Measurements from ENCODE around the gene MAML3.

DNA sequence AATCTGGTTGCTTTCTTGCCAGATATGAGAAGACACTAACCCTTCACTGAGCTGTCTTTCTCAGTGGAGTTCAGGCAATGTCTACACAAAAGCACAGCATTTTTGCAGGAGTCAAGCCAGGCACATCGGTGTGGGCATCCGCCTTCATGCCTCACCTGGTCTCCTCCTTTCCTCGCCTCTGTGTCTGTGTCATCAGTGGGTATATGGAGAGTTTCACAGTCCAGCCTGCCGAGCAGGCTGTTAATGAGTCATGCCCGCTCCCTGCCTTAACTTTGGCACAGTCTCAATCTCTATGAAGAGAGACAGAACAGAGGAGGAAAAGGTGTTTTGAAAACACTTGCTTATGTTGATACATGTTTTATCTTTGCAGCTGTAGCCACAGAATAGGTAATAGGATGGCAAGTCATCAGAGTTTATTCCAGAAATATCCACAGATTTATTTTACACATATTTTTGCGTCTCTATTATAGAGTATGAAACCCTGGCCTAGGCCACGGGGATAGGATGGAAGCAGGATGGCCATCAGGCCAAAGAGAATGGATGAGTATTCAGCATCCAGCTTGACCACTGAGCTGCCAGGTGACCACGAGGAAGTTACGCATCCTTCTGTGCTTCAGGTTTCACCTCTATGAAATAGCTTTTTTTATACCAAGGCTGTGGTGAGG, 32.8 kb upstream of the MAML3 start:
- TF ChIP-seq CTCF (IDR thresholded peaks at IDR 0.05; ENCODE audit: insufficient read depth, low read depth, low read length): no peak
- no peak for TF ChIP-seq EZH2 (IDR thresholded peaks at IDR 0.05; ENCODE audit: insufficient read depth, low read length)

Data from astrocyte (in vitro differentiated cells and primary cell).